Measurements from ENCODE around the gene MARCHF11.

- no peak for TF ChIP-seq EZH2 (IDR thresholded peaks at IDR 0.05)
- TF ChIP-seq POLR2AphosphoS5 (IDR thresholded peaks at IDR 0.05; ENCODE audit: borderline replicate concordance, low read depth, low read length): no peak
These were observed 113.8 kb downstream of the MARCHF11 start for GRCh38 chr5:16065831-16066230.

All from SK-N-MC (cell line).